Parathyroid adenoma (tissue), 2 donors: Measurements from ENCODE around the gene NMRAL1.

Source experiments
- H2AFZ ChIP-seq: fragments of 300-600 bp; sonication (generic); one replicate; pipeline ENCODE4 v1.7.0; 2017; ENCODE audit warnings: antibody characterized with exemption, mild to moderate bottlenecking
- H3K27ac ChIP-seq: fragments of 300-600 bp; sonication (generic); one replicate; pipeline ENCODE4 v1.7.0; 2017
- H3K27me3 ChIP-seq: fragments of 300-600 bp; sonication (generic); one replicate; pipeline ENCODE4 v1.7.0; 2017; ENCODE audit warnings: low read length; ENCODE audit not compliant: control insufficient read depth, insufficient read depth
- H3K36me3 ChIP-seq: fragments of 300-600 bp; sonication (generic); one replicate; pipeline ENCODE4 v1.7.0; 2017; ENCODE audit warnings: low read length; ENCODE audit not compliant: control insufficient read depth, insufficient read depth
- H3K4me1 ChIP-seq: fragments of 300-600 bp; sonication (generic); one replicate; pipeline ENCODE4 v1.7.0; 2017; ENCODE audit warnings: control low read depth
- H3K4me2 ChIP-seq: fragments of 300-600 bp; sonication (generic); one replicate; pipeline ENCODE4 v1.7.0; 2017; ENCODE audit warnings: low read length
- H3K4me3 ChIP-seq: fragments of 300-600 bp; sonication (generic); one replicate; pipeline ENCODE4 v1.7.0; 2017; ENCODE audit warnings: low read depth, low read length
- H3K79me2 ChIP-seq: fragments of 300-600 bp; sonication (generic); one replicate; pipeline ENCODE4 v1.7.0; 2017; ENCODE audit warnings: control low read depth
- H3K9ac ChIP-seq: fragments of 300-600 bp; sonication (generic); one replicate; pipeline ENCODE4 v1.7.0; 2017; ENCODE audit warnings: mild to moderate bottlenecking
- H3K9me3 ChIP-seq: fragments of 300-600 bp; sonication (generic); one replicate; pipeline ENCODE4 v1.7.0; 2017; ENCODE audit warnings: low read length; ENCODE audit not compliant: control insufficient read depth
- CTCF ChIP-seq: fragments of 300-600 bp; sonication (generic); IDR thresholded peaks from one replicate; pipeline ENCODE4 v1.7.0; 2017; ENCODE audit warnings: antibody characterized with exemption, mild to moderate bottlenecking
- donor health status: primary hyperparathyroidism.

NMRAL1 gene

DNA sequence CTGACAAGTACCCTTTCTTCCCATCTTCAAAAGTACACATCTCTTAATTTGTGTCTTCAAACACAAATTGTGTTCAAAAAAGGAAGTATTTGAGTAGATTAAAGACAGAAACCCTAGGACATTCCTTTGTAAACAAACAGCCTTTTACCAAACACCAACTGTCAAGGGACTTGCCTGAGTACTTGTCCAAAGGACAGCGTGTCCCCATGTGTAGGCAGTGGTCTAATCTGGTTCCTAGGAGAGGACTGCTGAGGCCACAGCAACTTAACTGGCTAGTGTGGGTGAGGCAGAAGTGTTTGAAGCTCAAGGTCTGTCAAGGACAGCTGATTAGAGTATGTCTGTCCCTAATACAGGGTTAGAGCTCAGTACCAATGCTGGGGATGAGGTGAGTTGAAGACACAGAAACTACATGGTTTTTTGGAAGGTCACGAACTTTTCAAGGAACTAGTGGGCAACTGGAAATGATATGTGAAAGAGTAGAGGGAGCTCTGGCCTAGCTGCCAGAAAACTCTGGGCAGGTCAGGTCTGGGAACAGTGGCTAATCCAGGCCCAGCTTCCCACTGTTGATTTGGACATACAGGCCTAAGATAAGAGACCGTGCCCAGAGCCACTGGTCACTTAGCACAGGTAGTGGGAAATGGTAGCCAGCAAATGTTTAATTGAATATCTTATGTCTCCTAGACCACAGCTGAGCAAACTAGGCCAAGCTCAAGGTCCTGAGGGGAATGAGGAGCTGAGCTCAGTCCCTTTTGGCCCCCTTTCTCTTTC is 11.9 kb upstream of the NMRAL1 start:
- Histone ChIP-seq H3K9me3 (no peaks in the 10 kb centered on the region), H3K27me3 (no peaks in the 10 kb centered on the region), H3K4me3 (no peak overlapping the region), H3K4me2 (no peak overlapping the region), H3K27ac (peak overlapping the region; percentile 39), H3K36me3 (no peaks in the 10 kb centered on the region), H3K9ac (no peak overlapping the region), H3K4me1 (peaks cover 13% of the 10 kb centered on the region), H2AFZ (no peak overlapping the region), H3K79me2 (peaks cover 51% of the 10 kb centered on the region)
- TF ChIP-seq CTCF = no peak

- no peak overlapping the region for H3K4me3 ChIP-seq
- TF ChIP-seq CTCF = no peak
- peaks cover 28% of the 10 kb centered on the region for H3K79me2 ChIP-seq
- H3K4me2 ChIP-seq = no peak overlapping the region
- peak overlapping the region; percentile 80 for H3K27ac ChIP-seq
- H3K9me3 ChIP-seq = no peaks in the 10 kb centered on the region
- no peaks in the 10 kb centered on the region for H3K27me3 ChIP-seq
- no peaks in the 10 kb centered on the region for H3K36me3 ChIP-seq
- peaks cover 14% of the 10 kb centered on the region for H3K4me1 ChIP-seq
- H3K9ac ChIP-seq = peak overlapping the region; percentile 14
- peak overlapping the region; percentile 16 for H2AFZ ChIP-seq
Observed at GRCh38 chr16:4481963-4482362, 7.5 kb upstream of the NMRAL1 start.

DNA sequence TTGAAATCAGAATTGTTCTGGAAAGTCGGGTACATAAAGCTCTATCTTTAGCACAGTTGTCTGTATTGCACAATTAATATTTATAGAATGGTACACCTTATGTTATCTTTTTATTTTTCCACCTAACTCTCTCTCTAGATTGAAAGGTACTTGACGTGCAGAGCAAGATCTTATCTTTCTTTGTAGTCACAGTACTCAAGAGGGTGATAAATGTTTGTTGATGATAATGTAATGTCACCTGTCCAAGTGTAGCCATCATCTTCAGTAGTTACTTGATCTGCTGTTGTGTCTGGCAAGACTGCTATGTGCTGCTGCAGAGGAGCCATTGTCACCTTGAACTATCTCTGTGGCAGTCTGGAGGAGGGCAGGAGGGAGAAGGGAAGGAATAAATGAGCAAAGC is 7.1 kb upstream of the NMRAL1 start:
- peak overlapping the region; percentile 16 for H2AFZ ChIP-seq
- H3K79me2 ChIP-seq = peaks cover 29% of the 10 kb centered on the region
- TF ChIP-seq CTCF = no peak
- H3K4me1 ChIP-seq = peaks cover 14% of the 10 kb centered on the region
- no peak overlapping the region for H3K4me2 ChIP-seq
- H3K27ac ChIP-seq = peak overlapping the region; percentile 80
- no peaks in the 10 kb centered on the region for H3K27me3 ChIP-seq
- H3K36me3 ChIP-seq = no peaks in the 10 kb centered on the region
- H3K9me3 ChIP-seq = no peaks in the 10 kb centered on the region
- no peak overlapping the region for H3K4me3 ChIP-seq
- peak overlapping the region; percentile 14 for H3K9ac ChIP-seq

- no peak overlapping the region for H3K27ac ChIP-seq
Observed at GRCh38 chr16:4477966-4478365, 3.5 kb upstream of the NMRAL1 start.

More at GRCh38 chr16:4477966-4478365, 3.5 kb upstream of the NMRAL1 start:
- TF ChIP-seq CTCF = no peak
- no peaks in the 10 kb centered on the region for H3K27me3 ChIP-seq
- no peak overlapping the region for H3K9ac ChIP-seq
- no peak overlapping the region for H3K4me3 ChIP-seq
- H3K79me2 ChIP-seq = peaks cover 4% of the 10 kb centered on the region
- H3K36me3 ChIP-seq = no peaks in the 10 kb centered on the region
- H3K4me2 ChIP-seq = peak overlapping the region; percentile 3
- H3K4me1 ChIP-seq = peaks cover 17% of the 10 kb centered on the region
- H2AFZ ChIP-seq = no peak overlapping the region
- H3K9me3 ChIP-seq = no peaks in the 10 kb centered on the region
